ENCODE results near the gene PLB1. TPM values are rescaled to one million over a fixed set of nuclear protein-coding genes. Genes with fewer than 3 reads are reported as not detected.

PLB1 gene
- total and polyA plus RNA-seq, 9 of the 15 experiments (the other 6 are each of a cell fraction or from before 2014, with no cell fraction given) = 0.01 to 0.09 (median 0.07) TPM; not detected in 2

- Histone ChIP-seq H4K20me1 (replicated peaks; ENCODE audit: control insufficient read depth, insufficient read depth, low read length) (peaks cover 6% of the 10 kb centered on the region; the same call in 1 of the 2 replicates), H3K79me2 (ENCODE audit: control insufficient read depth, insufficient read depth, low read length) (no peaks in the 10 kb centered on the region), H3K4me1 (replicated peaks in 1 of 2; ENCODE audit: control insufficient read depth in 2 of 2, insufficient read depth in 2 of 2, low read length in 2 of 2) (peaks cover 0 to 5% of the 10 kb centered on the region in 2 experiments; a peak in 1 of 5 replicates), H3K27me3 (ENCODE audit: control insufficient read depth in 2 of 2, insufficient read depth in 2 of 2, low read length in 2 of 2) (peaks cover 8 to 41% of the 10 kb centered on the region in 2 experiments; a peak in 4 of 5 replicates), H3K4me3 (no peak overlapping the region), H3K9me3 (replicated peaks; ENCODE audit: control insufficient read depth, insufficient read depth, low read depth, low read length) (no peaks in the 10 kb centered on the region), H3K9ac (ENCODE audit: insufficient read depth in 1 of 2, low read depth in 2 of 2, low read length in 2 of 2) (no peak overlapping the region), H3K4me2 (ENCODE audit: insufficient read depth, low read length) (no peak overlapping the region), H3K27ac (ENCODE audit: extremely low read depth, low read depth, low read length) (no peak overlapping the region), H3K36me3 (ENCODE audit: control insufficient read depth, insufficient read depth, low read length) (no peaks in the 10 kb centered on the region), H2AFZ (ENCODE audit: low read depth, low read length) (no peak overlapping the region), H3K9me1 (ENCODE audit: control insufficient read depth, insufficient read depth, low read length) (no peaks in the 10 kb centered on the region)
- POLR2A ChIA-PET = interaction anchor here (1.1 to 1.7 kb wide), 2 partner anchors 11 to 65 kb away, joined by 3 to 4 read pairs; no protein-coding TSS in a partner anchor
- CTCF ChIA-PET (ENCODE audit: low intra/inter-chr PET ratio) = no interaction called here
- no TSS peak for BruUV-seq (replicated peaks)
- no peak for FAIRE-seq
- 2% methylated on average over 6 of the region's 6 CpGs for WGBS (ENCODE audit: insufficient coverage, low coverage, missing lambda C conversion rate)
- intact Hi-C loops (cut with micrococcal nuclease) (no loop called here), in situ Hi-C loops (cut with MboI) (no loop called here)
- DNase-seq (ENCODE audit: extremely low read depth in 1 of 4, low spot score in 3 of 4) = no peak
- no peak for ATAC-seq
- TF ChIP-seq FOSL1 (tag; conservative IDR thresholded peaks at IDR 0.05) (peak; percentile 88), ATF3 (IDR thresholded peaks at IDR 0.05) (peak; percentile 60), ATF3 (CRISPR knock-in tag; conservative IDR thresholded peaks at IDR 0.05) (no peak), CUX1 (CRISPR knock-in tag; IDR thresholded peaks at IDR 0.05) (no peak), MTA2 (IDR thresholded peaks at IDR 0.05; ENCODE audit: low read depth) (peak; percentile 47; the same call in 1 of the 2 replicates), CCNT2 (IDR thresholded peaks at IDR 0.05; ENCODE audit: borderline replicate concordance, extremely low read depth, insufficient read length, low read depth, low read length) (peak; percentile 68), NCOR1 (IDR thresholded peaks at IDR 0.05) (0 out of 2 replicates have a peak, but pooled peaks have one; percentile 28), CEBPB (tag; IDR thresholded peaks at IDR 0.05) (peak; percentile 40; the same call in 1 of the 2 replicates), CXXC5 (CRISPR knock-in tag; IDR thresholded peaks at IDR 0.05) (no peak), ZC3H11A (IDR thresholded peaks at IDR 0.05; ENCODE audit: low read depth, low read length) (no peak), MAFG (tag; conservative IDR thresholded peaks at IDR 0.05) (peak; percentile 64), TRIM24 (IDR thresholded peaks at IDR 0.05) (0 out of 4 replicates have a peak, but pooled peaks of 1 of the 2 experiments have one; percentile 36), MYC (IDR thresholded peaks at IDR 0.05; ENCODE audit: low read depth, low read length) (no peak), MYC (CRISPR knock-in tag; IDR thresholded peaks at IDR 0.05; ENCODE audit: borderline replicate concordance, low read depth) (no peak)
Observed at GRCh38 chr2:28557389-28558131, 61.7 kb downstream of the PLB1 start.

All from K562 (cell line).